Nephron (organoid): ENCODE data around the gene HELZ2.

Source experiments
- H3K27ac Mint-ChIP-seq, 3 experiments: 2 replicates each; pipeline ENCODE4 v1.8.0; 2020; ENCODE audit warnings: mixed read lengths in 3 of 3, mild to moderate bottlenecking in 2 of 3, moderate library complexity in 1 of 3
- H3K27me3 Mint-ChIP-seq: 2 replicates; pipeline ENCODE4 v1.8.0; 2021; ENCODE audit warnings: low read depth, mild to moderate bottlenecking, moderate library complexity, mixed read lengths
- H3K36me3 Mint-ChIP-seq: 2 replicates; pipeline ENCODE4 v1.8.0; 2020; ENCODE audit warnings: low read depth, mixed read lengths
- H3K4me1 Mint-ChIP-seq: 2 replicates; pipeline ENCODE4 v1.8.0; 2020; ENCODE audit warnings: mixed read lengths
- H3K4me3 Mint-ChIP-seq, 3 experiments: 2 replicates each; pipeline ENCODE4 v1.8.0; 2020; ENCODE audit warnings: mild to moderate bottlenecking in 3 of 3, mixed read lengths in 3 of 3, moderate library complexity in 2 of 3
- H3K9me3 Mint-ChIP-seq: 2 replicates; pipeline ENCODE4 v1.8.0; 2020; ENCODE audit warnings: mixed read lengths
- CTCF ChIP-seq, 3 experiments: fragments of 200-600 bp; sonication (generic); IDR thresholded peaks; one replicate each; pipeline ENCODE4 v1.5.0; 2021; ENCODE audit warnings: antibody characterized with exemption in 3 of 3; ENCODE audit not compliant: unreplicated experiment in 3 of 3

Gene HELZ2

GRCh38 chr20:63566395-63567135 is 7.5 kb downstream of the HELZ2 start:
- H3K27me3 Mint-ChIP-seq: no peaks in the 10 kb centered on the region

GRCh38 chr20:63565699-63566335 is 8.2 kb downstream of the HELZ2 start:
- Mint-ChIP-seq H3K27ac (no peak overlapping the region), H3K36me3 (no peaks in the 10 kb centered on the region), H3K9me3 (no peaks in the 10 kb centered on the region), H3K27me3 (no peaks in the 10 kb centered on the region), H3K4me1 (no peaks in the 10 kb centered on the region), H3K4me3 (no peak overlapping the region)
- TF ChIP-seq CTCF (IDR thresholded peaks at IDR 0.05; ENCODE audit: unreplicated experiment in 3 of 3): no peak

More at GRCh38 chr20:63566395-63567135, 7.5 kb downstream of the HELZ2 start:
- Mint-ChIP-seq H3K4me3 (no peak overlapping the region), H3K36me3 (no peaks in the 10 kb centered on the region), H3K4me1 (no peaks in the 10 kb centered on the region), H3K27ac (no peak overlapping the region), H3K9me3 (no peaks in the 10 kb centered on the region)
- no peak for TF ChIP-seq CTCF (IDR thresholded peaks at IDR 0.05; ENCODE audit: unreplicated experiment in 3 of 3)

DNA sequence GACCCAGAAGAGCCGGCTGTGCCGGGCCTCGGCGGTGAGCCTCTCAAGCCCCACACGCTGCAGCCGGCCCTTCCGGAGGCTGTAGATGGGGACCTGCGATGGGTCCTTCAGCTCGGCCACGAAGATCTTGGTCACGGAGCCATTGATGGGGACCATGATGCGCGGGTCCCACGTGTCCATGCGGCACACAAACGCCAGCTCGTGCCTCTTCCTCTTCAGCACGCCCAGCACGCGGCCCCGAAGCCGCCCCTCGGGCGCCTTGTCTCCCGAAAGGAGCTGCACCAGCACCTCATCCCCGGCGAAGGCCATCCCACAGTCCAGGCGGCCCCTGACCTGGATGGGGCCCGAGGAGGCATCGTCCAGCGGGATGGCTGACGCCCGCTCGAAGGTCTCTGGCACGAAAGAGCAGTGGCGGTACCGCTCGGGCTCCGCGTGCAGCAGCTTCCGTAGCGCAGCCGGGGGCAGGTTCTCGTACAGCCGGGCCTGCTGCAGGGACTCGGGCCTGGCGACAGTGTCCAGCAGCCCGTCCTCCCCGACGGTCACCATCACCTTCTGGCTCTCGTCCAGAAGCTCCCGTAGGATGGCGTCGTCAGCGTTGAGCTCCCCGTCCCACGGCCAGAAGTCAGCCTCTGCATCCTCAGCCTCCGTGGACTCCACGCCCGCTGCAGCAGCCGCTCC is 8.9 kb downstream of the HELZ2 start:
- TF ChIP-seq CTCF (IDR thresholded peaks at IDR 0.05; ENCODE audit: unreplicated experiment in 3 of 3): no peak
- Mint-ChIP-seq H3K9me3 (no peaks in the 10 kb centered on the region), H3K36me3 (peaks cover 3% of the 10 kb centered on the region), H3K4me3 (no peak overlapping the region), H3K4me1 (no peaks in the 10 kb centered on the region), H3K27ac (no peak overlapping the region), H3K27me3 (no peaks in the 10 kb centered on the region)

GRCh38 chr20:63564036-63564810 is 9.8 kb downstream of the HELZ2 start:
- H3K9me3 Mint-ChIP-seq: no peaks in the 10 kb centered on the region
- H3K4me3 Mint-ChIP-seq: no peak overlapping the region
- TF ChIP-seq CTCF (IDR thresholded peaks at IDR 0.05; ENCODE audit: unreplicated experiment in 3 of 3): no peak
- peaks cover 3% of the 10 kb centered on the region for H3K36me3 Mint-ChIP-seq
- H3K27ac Mint-ChIP-seq: no peak overlapping the region
- no peaks in the 10 kb centered on the region for H3K4me1 Mint-ChIP-seq
- H3K27me3 Mint-ChIP-seq: no peaks in the 10 kb centered on the region

- Mint-ChIP-seq H3K27ac (no peak overlapping the region), H3K4me1 (no peaks in the 10 kb centered on the region), H3K36me3 (peaks cover 3% of the 10 kb centered on the region), H3K9me3 (no peaks in the 10 kb centered on the region), H3K27me3 (no peaks in the 10 kb centered on the region), H3K4me3 (no peak overlapping the region)
- no peak for TF ChIP-seq CTCF (IDR thresholded peaks at IDR 0.05; ENCODE audit: unreplicated experiment in 3 of 3)
Measured at GRCh38 chr20:63563225-63563935, 10.7 kb downstream of the HELZ2 start.
